Stimulated activated CD8-positive, alpha-beta memory T cell treated with anti-CD3 and anti-CD28 coated beads, Interleukin-4, amount 100 ng/mL, for 48 hours (primary cell): Measurements from ENCODE around the gene RGS14.
A peak's percentile ranks its signal among the peaks of the same experiment; 100 is the strongest.
"Not testable (repeated sequence)": the region's sequence is repeated elsewhere in the genome, so short reads cannot be mapped to it uniquely, and the experiment has no call there.

Source experiments
- DNase-seq: peaks from one replicate; pipeline ENCODE4 v3.0.0-alpha.2; 2020

Gene RGS14

GRCh38 chr5:177405312-177405711 is 47.6 kb downstream of the RGS14 start:
- DNase-seq, result no peak

- no peak for DNase-seq
Observed at GRCh38 chr5:177405805-177406204, 48.1 kb downstream of the RGS14 start.

GRCh38 chr5:177409043-177409801 is 51.5 kb downstream of the RGS14 start, which contains the start of gene F12:
F12 (minus strand) TSS chr5:177409564; CDS start chr5:177409527, 37 bp downstream.
- DNase-seq, result no peak

GRCh38 chr5:177410575-177410974 is 52.9 kb downstream of the RGS14 start:
- DNase-seq, result no peak

- DNase-seq, result peak; percentile 43
Observed at GRCh38 chr5:177412603-177413233, 55.0 kb downstream of the RGS14 start.

GRCh38 chr5:177414481-177414880 is 56.8 kb downstream of the RGS14 start:
- no peak for DNase-seq

- DNase-seq, result not testable (repeated sequence)
Observed at GRCh38 chr5:177417081-177417480, 59.4 kb downstream of the RGS14 start.

GRCh38 chr5:177419046-177419445 is 61.3 kb downstream of the RGS14 start:
- no peak for DNase-seq

GRCh38 chr5:177420472-177420871 is 62.7 kb downstream of the RGS14 start:
- not testable (repeated sequence) for DNase-seq

GRCh38 chr5:177421062-177421798 is 63.5 kb downstream of the RGS14 start:
- DNase-seq, result no peak
